Measurements from ENCODE around the gene TGFBR3.
A peak's percentile ranks its signal among the peaks of the same experiment; 100 is the strongest.
"Not testable (repeated sequence)": the region's sequence is repeated elsewhere in the genome, so short reads cannot be mapped to it uniquely, and the experiment has no call there.

Gene TGFBR3

GRCh38 chr1:91847851-91848250, 38.1 kb downstream of the TGFBR3 start:
- DNase-seq, result no peak

GRCh38 chr1:91846639-91847013, 39.3 kb downstream of the TGFBR3 start:
- DNase-seq, result no peak

GRCh38 chr1:91846007-91846638, 39.8 kb downstream of the TGFBR3 start:
- no peak for DNase-seq

DNA sequence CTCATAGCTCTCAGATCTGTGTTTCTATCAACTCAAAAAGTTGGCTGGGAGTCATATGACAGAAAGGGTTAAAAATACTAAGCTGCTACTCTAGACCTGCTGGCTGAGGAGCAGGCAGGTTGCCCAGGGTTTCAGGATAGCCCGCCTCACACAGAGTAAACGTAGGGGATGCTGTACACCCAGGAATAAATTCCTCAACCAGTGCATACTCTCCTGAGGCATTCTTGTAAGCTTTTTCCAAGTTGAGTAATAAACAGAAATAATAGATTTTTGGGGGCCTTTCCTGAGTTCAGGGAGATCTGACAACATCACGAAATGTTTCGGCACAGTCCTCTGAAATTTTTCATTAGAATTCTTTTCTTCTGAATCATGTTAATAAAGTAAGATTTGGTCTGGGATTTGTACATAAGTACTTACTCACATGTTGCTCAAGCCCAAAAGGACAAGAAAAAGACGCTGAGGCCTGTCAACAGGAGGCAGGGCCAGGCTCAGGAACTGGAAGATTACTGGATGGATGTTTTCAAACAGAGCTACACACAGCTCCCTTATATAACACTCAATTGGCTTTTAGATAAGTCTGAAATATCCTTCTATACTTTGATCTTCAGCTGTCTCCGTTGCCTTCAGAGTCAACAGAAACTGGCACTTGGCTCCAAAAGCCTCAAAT, 41.0 kb downstream of the TGFBR3 start:
- no peak for DNase-seq

GRCh38 chr1:91843843-91844242, 42.1 kb downstream of the TGFBR3 start:
- DNase-seq, result no peak

DNA sequence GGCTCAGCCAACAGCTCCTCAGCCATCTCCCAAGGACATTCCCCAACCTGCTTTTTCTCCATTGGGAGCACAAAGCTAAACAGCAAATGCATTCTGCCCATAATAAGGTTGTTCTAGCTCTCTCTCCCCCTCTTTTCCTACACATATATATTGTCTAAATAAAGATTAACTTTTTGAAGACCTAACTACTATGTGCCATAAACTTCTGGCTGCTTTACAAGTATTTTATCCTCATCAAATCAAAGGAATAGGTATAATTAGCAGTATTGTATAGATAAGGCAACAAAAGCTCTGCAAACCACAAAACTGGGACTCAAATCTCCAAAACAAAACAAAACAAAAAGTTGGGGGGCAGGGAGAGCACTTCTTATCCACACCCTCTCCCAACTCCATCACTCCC, 43.4 kb downstream of the TGFBR3 start:
- DNase-seq, result no peak

DNA sequence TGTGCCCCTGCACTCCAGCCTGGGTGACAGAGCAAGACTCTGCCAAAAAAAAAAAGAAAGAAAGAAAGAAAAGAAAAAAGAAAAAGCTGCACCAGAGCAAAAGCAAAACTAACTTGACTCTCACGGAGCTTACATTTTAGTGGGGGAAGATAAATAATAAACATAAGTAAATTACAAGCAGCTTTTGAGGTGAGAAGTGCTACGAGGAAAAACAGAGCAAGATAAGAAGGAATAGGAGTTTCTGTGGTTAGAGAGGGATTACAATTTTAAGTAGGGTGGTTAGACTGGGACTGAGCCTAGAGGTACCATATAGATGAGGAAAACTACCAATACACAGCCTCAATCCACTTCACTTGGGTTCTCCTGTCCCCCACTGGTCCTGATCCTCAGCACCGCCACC, 43.9 kb downstream of the TGFBR3 start:
- no peak for DNase-seq

- DNase-seq, result not testable (repeated sequence)
These were observed 45.7 kb downstream of the TGFBR3 start for GRCh38 chr1:91840276-91840675.

DNA sequence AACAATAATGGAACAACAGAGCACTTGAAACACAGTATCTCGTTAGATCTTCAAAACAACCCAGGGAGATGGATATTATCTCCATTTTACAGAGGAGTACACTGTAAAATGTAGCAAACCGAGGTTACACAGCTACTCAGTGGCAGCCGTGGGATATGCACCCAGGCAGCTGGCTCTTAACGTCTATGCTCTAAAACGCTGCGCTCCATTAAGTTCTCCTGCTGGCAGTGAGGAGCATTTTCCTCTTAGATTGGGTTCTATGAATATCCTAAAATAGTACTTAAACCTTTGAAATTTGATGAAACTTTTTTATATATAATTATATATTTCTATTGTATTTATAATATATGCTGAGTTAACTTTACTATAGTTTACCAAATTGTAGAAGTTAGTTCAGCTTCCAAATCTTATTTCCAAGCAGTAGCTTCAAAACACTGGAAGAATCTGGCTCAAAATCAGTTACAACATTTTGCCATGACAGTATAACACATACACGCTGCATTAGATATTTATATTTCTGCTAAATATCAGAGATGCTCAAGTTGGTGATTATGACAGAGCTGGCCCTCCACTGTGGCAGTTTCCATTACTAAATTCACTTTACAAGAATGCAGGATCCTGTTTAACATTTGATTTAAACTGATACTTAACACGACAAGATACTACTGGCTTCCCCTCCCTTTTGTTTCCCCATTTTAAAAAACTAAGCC, 49.5 kb downstream of the TGFBR3 start:
- no peak for DNase-seq

- DNase-seq, result no peak
These were observed 50.8 kb downstream of the TGFBR3 start for GRCh38 chr1:91835087-91835521.

DNA sequence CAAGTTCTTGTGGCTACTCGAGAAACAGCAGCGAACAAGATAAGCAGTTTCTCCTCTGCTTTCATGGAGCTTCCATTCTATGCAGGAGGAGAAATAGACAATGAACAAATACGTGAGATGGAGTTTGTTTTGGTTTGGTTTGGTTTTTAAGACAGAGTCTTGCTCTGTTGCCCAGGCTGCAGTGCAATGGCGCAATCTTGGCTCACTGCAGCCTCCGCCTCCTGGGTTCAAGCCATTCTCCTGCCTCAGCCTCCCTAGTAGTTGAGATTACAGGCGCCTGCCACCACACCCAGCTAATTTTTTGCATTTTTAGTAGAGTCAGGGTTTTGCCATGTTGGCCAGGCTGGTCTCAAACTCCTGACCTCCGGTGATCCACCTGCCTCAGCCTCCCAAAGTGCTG, 51.4 kb downstream of the TGFBR3 start:
- DNase-seq, result not testable (repeated sequence)

GRCh38 chr1:91833946-91834345, 52.0 kb downstream of the TGFBR3 start:
- DNase-seq, result no peak

DNA sequence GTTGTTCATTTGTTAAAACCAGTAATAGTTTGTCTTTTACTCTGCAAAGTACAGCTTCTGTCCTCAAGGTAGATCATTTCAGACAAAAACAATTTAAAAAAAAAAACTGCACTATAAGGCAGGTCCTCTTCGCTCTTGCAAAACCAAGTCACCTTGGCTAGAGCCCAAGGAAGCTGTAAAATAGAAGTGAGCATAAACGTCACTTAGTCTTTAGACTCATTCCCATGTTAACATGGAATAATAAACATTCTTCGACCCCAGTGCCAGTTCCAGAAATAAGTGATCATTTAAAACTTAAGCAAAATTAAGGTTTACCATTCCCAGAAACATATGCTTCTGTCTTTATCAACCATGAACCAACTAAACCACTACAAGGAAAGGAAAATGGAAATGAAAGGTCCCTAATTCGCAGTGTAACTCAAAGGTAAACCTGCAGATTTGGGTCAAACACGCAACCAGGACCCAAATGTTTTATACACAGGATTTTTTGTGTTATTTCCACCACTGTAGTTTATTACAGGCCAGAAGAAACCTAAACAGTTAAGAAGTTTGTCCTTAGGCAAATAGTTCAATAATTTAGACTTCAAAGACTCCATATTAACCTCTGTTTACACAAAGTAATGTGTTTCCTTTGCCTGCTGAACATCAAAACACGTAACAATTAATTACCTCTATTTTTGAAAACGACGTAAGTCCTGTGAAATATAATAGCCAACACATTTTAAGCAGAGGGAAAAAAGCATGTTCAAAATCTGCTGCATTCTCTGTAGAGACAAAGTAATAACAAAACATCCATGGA, 54.6 kb downstream of the TGFBR3 start:
- DNase-seq, result no peak

DNA sequence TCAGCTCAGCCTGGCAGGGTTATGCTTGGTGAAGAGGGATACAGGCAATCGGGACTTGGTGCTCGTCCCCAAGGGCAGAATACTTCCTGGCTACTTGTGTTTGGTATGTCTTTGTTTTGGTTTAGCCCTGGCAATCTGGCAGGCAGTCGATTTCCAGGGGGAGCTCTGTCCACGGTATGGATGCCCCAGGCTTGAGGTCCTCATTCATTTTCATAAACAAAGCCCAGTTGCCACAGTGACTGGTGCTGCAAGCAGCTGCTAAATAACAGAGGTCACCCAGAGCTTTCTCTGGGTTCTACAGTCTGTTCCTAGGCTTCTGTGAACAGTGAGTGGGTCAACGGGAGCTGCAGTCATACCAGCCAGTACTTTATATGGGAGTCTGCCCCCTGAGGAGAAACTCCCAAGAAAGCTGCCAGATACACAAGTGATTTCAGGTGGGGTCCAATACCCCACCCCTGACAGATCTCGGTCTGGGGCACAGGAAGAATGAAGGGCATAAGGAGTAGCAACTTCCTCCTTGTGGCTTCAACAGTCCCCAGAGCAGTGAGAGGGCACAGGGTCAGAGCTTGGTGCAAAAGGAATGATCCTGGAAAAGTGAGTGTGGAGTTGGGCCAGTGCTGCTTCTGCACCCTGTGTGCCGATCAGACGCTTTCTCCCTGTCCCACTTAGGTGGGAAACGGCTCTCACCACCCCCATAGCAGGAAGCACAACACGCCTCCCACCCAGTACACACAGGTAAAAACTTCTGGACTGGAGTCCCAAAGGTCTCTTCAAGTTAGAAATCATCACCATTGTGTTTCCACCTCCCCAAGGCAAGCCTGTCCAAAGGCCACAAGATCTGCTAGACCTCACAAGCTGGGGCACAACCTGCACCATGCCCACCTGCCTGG, 55.5 kb downstream of the TGFBR3 start:
- no peak for DNase-seq

DNA sequence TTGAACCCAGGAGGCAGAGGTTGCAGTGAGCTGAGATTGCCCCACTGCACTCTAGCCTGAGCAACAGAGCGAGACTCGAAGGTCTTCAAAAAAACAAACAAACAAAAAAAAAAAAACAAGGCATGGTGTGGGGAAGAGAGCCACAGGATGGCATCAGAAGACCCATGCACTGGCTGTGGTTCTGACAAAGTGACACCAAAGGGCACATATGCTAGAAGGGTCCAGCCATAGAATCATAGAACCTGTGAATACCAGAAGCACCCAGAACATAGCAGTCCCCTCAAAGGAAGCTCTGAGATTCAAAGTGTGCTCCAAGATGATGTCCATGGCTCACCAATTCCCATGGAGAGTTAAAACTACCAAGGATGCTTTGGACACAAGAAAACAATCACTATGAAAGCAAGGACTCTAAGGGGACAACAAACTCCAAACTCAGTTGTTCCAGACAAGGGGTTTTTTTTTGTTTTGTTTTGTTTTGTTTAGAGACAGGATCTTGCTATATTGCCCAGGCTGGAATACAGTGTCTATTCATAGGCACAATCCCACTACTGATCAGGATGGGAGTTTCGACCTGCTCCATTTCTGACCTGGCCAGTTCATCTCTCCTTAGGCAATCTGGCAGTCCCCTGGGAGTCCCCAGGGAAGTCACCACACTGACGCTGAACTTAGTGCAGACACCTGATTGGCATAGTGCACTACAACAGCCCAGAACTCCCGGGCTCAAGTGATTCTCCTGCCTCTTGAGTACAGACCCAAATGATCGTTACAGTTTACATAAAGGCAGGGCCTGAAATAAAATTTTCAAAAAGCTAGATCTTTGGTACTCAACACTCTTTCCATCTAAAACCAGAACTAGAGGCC, 56.4 kb downstream of the TGFBR3 start:
- no peak for DNase-seq

DNA sequence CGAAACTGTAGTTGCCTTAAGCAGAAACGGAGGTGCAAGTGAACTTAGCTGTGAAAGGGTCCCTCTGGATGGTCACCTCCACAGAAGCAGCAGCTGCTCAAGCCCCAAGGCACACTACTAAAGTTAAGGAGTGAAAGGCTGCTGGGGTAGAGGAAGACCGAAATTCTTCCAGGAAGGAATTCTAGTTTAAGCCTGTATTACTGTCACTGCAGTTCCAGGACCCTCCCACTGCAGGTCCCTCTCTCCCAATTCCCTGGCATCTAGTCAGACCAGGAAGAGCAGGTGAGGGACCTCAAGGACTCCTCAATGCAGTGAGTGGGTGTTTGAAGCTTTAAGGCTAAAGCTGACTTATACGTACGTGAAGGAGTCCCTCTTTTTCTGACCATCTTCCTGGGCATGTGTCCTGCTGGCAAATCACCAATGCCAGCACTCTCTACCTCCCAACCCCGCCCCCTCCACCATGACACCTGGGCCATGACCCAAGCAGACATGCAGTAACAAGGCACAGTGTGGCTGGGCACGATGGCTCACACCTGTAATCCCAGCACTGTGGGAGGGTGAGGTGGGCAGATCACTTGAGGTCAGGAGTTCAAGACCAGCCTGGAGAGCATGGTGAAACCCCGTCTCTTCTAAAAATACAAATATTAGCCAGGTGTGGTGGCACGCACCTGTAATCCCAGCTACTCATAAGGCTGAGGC, 57.2 kb downstream of the TGFBR3 start:
- no peak for DNase-seq

GRCh38 chr1:91827459-91828321, 58.3 kb downstream of the TGFBR3 start:
- DNase-seq, result no peak

- DNase-seq, result peak; percentile 23
These were observed 58.9 kb downstream of the TGFBR3 start for GRCh38 chr1:91827087-91827458.

GRCh38 chr1:91826649-91827048, 59.3 kb downstream of the TGFBR3 start:
- no peak for DNase-seq

DNA sequence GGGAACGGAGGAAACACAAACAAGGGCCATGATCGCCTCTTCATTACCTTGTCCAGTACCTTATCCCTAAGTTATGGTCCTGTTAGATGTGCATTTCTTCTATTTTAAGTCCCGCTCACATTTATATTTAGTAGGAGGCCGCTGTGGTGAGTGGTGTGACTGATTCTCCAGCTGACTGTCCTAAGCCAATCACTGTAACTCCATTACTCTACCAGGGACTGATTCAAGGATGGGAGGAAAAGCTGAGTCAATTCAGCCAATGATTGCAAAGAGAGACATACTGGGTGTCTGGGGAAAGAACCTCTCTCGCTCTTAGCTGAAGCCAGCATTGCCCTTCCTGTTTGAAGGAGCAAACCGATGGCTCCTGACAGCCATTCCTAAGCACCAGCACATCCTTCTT, 59.7 kb downstream of the TGFBR3 start:
- DNase-seq, result no peak

Data from central memory CD4-positive, alpha-beta T cell (primary cell).